ENCODE results near the gene CIAO3.
A peak's percentile ranks its signal among the peaks of the same experiment; 100 is the strongest.

Gene CIAO3

GRCh38 chr16:788399-789126, 47.8 kb upstream of the CIAO3 start, which contains the start of gene CHTF18 (continued):
- TF ChIP-seq ZNF155 (tag by site-specific recombination; IDR thresholded peaks at IDR 0.05) (no peak), ZNF302 (tag by site-specific recombination; IDR thresholded peaks at IDR 0.05; ENCODE audit: low read depth) (no peak), WT1 (tag by site-specific recombination; IDR thresholded peaks at IDR 0.05) (peak; percentile 33; the same call in 1 of the 2 replicates), ZNF776 (tag by site-specific recombination; IDR thresholded peaks at IDR 0.05; ENCODE audit: borderline replicate concordance) (no peak), GLI4 (tag by site-specific recombination; IDR thresholded peaks at IDR 0.05) (no peak), ZNF623 (tag by site-specific recombination; IDR thresholded peaks at IDR 0.05) (no peak), ZNF2 (tag by site-specific recombination; IDR thresholded peaks at IDR 0.05) (0 out of 2 replicates have a peak, but pooled peaks have one; percentile 26), ZNF112 (tag by site-specific recombination; IDR thresholded peaks at IDR 0.05) (no peak), ZFP37 (tag by site-specific recombination; IDR thresholded peaks at IDR 0.05) (no peak), KLF8 (tag by site-specific recombination; IDR thresholded peaks at IDR 0.05) (peak; percentile 72; the same call in 1 of the 2 replicates), TRIM28 (IDR thresholded peaks at IDR 0.05; ENCODE audit: borderline replicate concordance, low read length) (no peak), ZXDB (tag by site-specific recombination; IDR thresholded peaks at IDR 0.05) (peak; percentile 87)

DNA sequence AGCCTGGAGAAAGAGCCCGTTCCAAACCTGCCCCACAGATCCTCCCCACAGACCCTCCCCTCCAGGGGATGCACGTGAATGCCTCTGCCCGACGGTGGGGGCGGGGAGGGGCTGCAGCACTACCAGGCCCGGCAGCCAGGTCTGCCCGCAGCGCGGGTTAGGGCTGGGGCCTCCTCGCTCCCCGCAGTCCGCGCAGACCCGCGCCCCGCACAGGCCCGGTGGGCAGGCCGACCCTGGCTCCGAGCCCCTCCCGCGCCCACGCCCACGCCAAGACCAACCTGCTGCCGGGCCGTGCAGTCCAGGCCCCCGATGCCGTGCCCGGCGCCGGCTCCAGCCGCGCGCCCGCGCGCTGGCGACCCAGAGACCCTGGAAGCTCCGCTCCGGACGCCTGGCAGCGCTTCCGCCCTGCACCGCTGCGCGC, 47.2 kb upstream of the CIAO3 start, which contains the start of gene RPUSD1:
Gene RPUSD1, minus strand, starts transcription at position 404 of the 421 bp plus-strand sequence. CDS start 644 bp downstream, outside the sequence.
- Histone ChIP-seq H3K4me3 (ENCODE audit: low read depth, low read length) (peak within 1 kb of the TSS; percentile 83), H3K27ac (ENCODE audit: extremely low read depth, low read depth, low read length) (peak within 1 kb of the TSS; percentile 82), H3K4me1 (ENCODE audit: control insufficient read depth, insufficient read depth, low read length) (no peaks in the 10 kb centered on the region), H3K9me3 (ENCODE audit: control insufficient read depth, insufficient read depth, low read depth, low read length) (no peaks in the 10 kb centered on the region), H3K36me3 (ENCODE audit: control insufficient read depth in 2 of 2, insufficient read depth in 1 of 2, low read length in 2 of 2) (peaks cover 0 to 60% of the 10 kb centered on the region in 2 experiments; a peak in 1 of 3 replicates)
- CTCF ChIA-PET, result interaction anchor here (0.5 to 9.5 kb wide), 9 partner anchors 39 to 709 kb away, joined by 3 to 119 read pairs (median 3); partner anchors contain the start of gene ANTKMT
- POLR2A ChIA-PET, result interaction anchor here (0.7 to 2.4 kb wide), 18 partner anchors 9 to 995 kb away, joined by 3 to 25 read pairs (median 6); partner anchors contain the start of genes ANTKMT, GNG13, NUBP2 and STUB1
- no peak for TF ChIP-seq ZNF324 (tag by site-specific recombination; IDR thresholded peaks at IDR 0.05)
- no peak for TF ChIP-seq ZNF19 (tag by site-specific recombination; IDR thresholded peaks at IDR 0.05; ENCODE audit: low read depth)
- peak; percentile 35; the same call in 1 of the 2 replicates for TF ChIP-seq SP3 (tag by site-specific recombination; IDR thresholded peaks at IDR 0.05)
- no peak for TF ChIP-seq ZNF488 (tag by site-specific recombination; IDR thresholded peaks at IDR 0.05)
- no peak for TF ChIP-seq ZNF175 (tag by site-specific recombination; IDR thresholded peaks at IDR 0.05)
- peak; percentile 51; the same call in 1 of the 2 replicates for TF ChIP-seq PATZ1 (tag by site-specific recombination; IDR thresholded peaks at IDR 0.05)
- no peak for TF ChIP-seq ZNF274 (IDR thresholded peaks at IDR 0.05; ENCODE audit: low read length)
- no peak for TF ChIP-seq ZNF274 (tag by site-specific recombination; IDR thresholded peaks at IDR 0.05; ENCODE audit: borderline replicate concordance)
- TF ChIP-seq ZNF18 (tag by site-specific recombination; IDR thresholded peaks at IDR 0.05), result no peak
- TF ChIP-seq ZSCAN5A (tag by site-specific recombination; IDR thresholded peaks at IDR 0.05), result no peak
- TF ChIP-seq ZNF837 (tag by site-specific recombination; IDR thresholded peaks at IDR 0.05), result no peak
- TF ChIP-seq ZBTB6 (tag by site-specific recombination; IDR thresholded peaks at IDR 0.05), result no peak
- 0 out of 2 replicates have a peak, but pooled peaks have one; percentile 16 for TF ChIP-seq ZNF677 (tag by site-specific recombination; IDR thresholded peaks at IDR 0.05)
- TF ChIP-seq ZNF184 (tag by site-specific recombination; IDR thresholded peaks at IDR 0.05), result 0 out of 2 replicates have a peak, but pooled peaks have one; percentile 17
- no peak for TF ChIP-seq SALL2 (tag by site-specific recombination; IDR thresholded peaks at IDR 0.05; ENCODE audit: borderline replicate concordance)
- TF ChIP-seq ZNF510 (tag by site-specific recombination; IDR thresholded peaks at IDR 0.05; ENCODE audit: insufficient replicate concordance), result no peak
- TF ChIP-seq ZNF37A (tag by site-specific recombination; IDR thresholded peaks at IDR 0.05), result 0 out of 2 replicates have a peak, but pooled peaks have one; percentile 26
- peak; percentile 59; the same call in 1 of the 2 replicates for TF ChIP-seq ZNF561 (tag by site-specific recombination; IDR thresholded peaks at IDR 0.05; ENCODE audit: borderline replicate concordance)
